ENCODE data around the gene TFAP2E. TPM values are rescaled to one million over a fixed set of nuclear protein-coding genes. Genes with fewer than 3 reads are reported as not detected.

The TFAP2E gene
- total RNA-seq, 1 experiment from 2014 or later: 6.1 TPM

- TF ChIP-seq EGR1 (IDR thresholded peaks at IDR 0.05; ENCODE audit: low read depth) (no peak), ELF1 (IDR thresholded peaks at IDR 0.05; ENCODE audit: borderline replicate concordance, low read depth) (no peak), JUND (IDR thresholded peaks at IDR 0.05) (no peak), POLR2A (IDR thresholded peaks at IDR 0.05; ENCODE audit: borderline replicate concordance, extremely low read depth, insufficient read depth, insufficient read length) (no peak), EZH2 (IDR thresholded peaks at IDR 0.05) (no peak), ZFX (IDR thresholded peaks at IDR 0.05) (no peak)
These were observed 33.9 kb upstream of the TFAP2E start (continued) for GRCh38 chr1:35539073-35539823.

GRCh38 chr1:35539824-35540261 lies 33.3 kb upstream of the TFAP2E start:
- BruUV-seq (replicated peaks): no TSS peak
- H4K20me1 ChIP-seq (ENCODE audit: insufficient read depth): no peaks in the 10 kb centered on the region
- H3K79me2 ChIP-seq (ENCODE audit: insufficient read depth, low read length): peaks cover 22% of the 10 kb centered on the region; the same call in 1 of the 2 replicates
- H3K4me3 ChIP-seq (replicated peaks in 1 of 2; ENCODE audit: low read depth in 1 of 2, low read length in 2 of 2): no peak overlapping the region
- H3K9ac ChIP-seq (ENCODE audit: low read length): no peak overlapping the region
- intact Hi-C loops (cut with micrococcal nuclease): no loop called here
- no peak overlapping the region for H3K27ac ChIP-seq (ENCODE audit: low read depth, low read length)
- CTCF ChIA-PET: no interaction called here
- ATAC-seq (no peak), DNase-seq (ENCODE audit: low read depth, low spot score) (no peak)
- no peak overlapping the region for H2AFZ ChIP-seq (ENCODE audit: low read depth, low read length, poor library complexity, severe bottlenecking)
- no peaks in the 10 kb centered on the region for H3K9me2 ChIP-seq (ENCODE audit: insufficient read depth)
- H3K36me3 ChIP-seq (ENCODE audit: control insufficient read depth in 1 of 2, insufficient read depth in 2 of 2, low read length in 2 of 2): peaks cover 0 to 2% of the 10 kb centered on the region in 2 experiments; a peak in 1 of 4 replicates
- no peaks in the 10 kb centered on the region for H3K9me3 ChIP-seq (ENCODE audit: control insufficient read depth in 1 of 2, insufficient read depth in 1 of 2, low read depth in 1 of 2, low read length in 2 of 2)
- H3K4me2 ChIP-seq (ENCODE audit: low read length): no peak overlapping the region
- TF ChIP-seq ELF1 (IDR thresholded peaks at IDR 0.05; ENCODE audit: borderline replicate concordance, low read depth) (no peak), EZH2phosphoT487 (IDR thresholded peaks at IDR 0.05; ENCODE audit: borderline replicate concordance) (no peak), TCF7L2 (IDR thresholded peaks at IDR 0.05; ENCODE audit: borderline replicate concordance, extremely low read depth, insufficient read depth, insufficient read length) (no peak), ATF3 (IDR thresholded peaks at IDR 0.05) (no peak), RAD21 (IDR thresholded peaks at IDR 0.05; ENCODE audit: low read depth) (no peak), CBX3 (IDR thresholded peaks at IDR 0.05; ENCODE audit: low read depth) (no peak), SRF (IDR thresholded peaks at IDR 0.05; ENCODE audit: low read depth) (no peak), EZH2 (IDR thresholded peaks at IDR 0.05) (no peak), SIN3A (IDR thresholded peaks at IDR 0.05; ENCODE audit: low read depth) (no peak), ZFX (IDR thresholded peaks at IDR 0.05) (no peak), REST (IDR thresholded peaks at IDR 0.05; ENCODE audit: low read depth) (no peak), JUND (IDR thresholded peaks at IDR 0.05) (no peak)
- TF ChIP-seq, protein P1, sequence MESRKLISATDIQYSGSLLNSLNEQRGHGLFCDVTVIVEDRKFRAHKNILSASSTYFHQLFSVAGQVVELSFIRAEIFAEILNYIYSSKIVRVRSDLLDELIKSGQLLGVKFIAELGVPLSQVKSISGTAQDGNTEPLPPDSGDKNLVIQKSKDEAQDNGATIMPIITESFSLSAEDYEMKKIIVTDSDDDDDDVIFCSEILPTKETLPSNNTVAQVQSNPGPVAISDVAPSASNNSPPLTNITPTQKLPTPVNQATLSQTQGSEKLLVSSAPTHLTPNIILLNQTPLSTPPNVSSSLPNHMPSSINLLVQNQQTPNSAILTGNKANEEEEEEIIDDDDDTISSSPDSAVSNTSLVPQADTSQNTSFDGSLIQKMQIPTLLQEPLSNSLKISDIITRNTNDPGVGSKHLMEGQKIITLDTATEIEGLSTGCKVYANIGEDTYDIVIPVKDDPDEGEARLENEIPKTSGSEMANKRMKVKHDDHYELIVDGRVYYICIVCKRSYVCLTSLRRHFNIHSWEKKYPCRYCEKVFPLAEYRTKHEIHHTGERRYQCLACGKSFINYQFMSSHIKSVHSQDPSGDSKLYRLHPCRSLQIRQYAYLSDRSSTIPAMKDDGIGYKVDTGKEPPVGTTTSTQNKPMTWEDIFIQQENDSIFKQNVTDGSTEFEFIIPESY (IDR thresholded peaks at IDR 0.05; ENCODE audit: extremely low read depth, insufficient replicate concordance, low read length): no peak
- RAD21 ChIA-PET (ENCODE audit: low non-redundant PET in 1 of 2, low total read pairs in 2 of 2, uncharacterized antibody in 2 of 2, unreplicated experiment in 2 of 2): no interaction called here
- H3K27me3 ChIP-seq (ENCODE audit: insufficient read depth, low read length): no peaks in the 10 kb centered on the region
- POLR2A ChIA-PET: no interaction called here
- no peaks in the 10 kb centered on the region for H3K4me1 ChIP-seq (ENCODE audit: control insufficient read depth in 1 of 2, insufficient read depth in 2 of 2, low read length in 2 of 2)

All from HCT116 (cell line).